Caki2 (cell line): ENCODE data around the gene LCN10. TPM values are rescaled to one million over a fixed set of nuclear protein-coding genes. Genes with fewer than 3 reads are reported as not detected.
"Not testable (repeated sequence)": the region's sequence is repeated elsewhere in the genome, so short reads cannot be mapped to it uniquely, and the experiment has no call there.

ENCODE experiments used
- DNase-seq: peaks from one replicate; pipeline ENCODE4 v3.0.0-alpha.2; 2015; ENCODE audit warnings: low read depth
- in situ Hi-C: cut with HindIII; loops from 2 replicates; pipeline ENCODE4 v1.10.0; 2016; ENCODE audit warnings: low sequenced_read_pairs, low pct_unique_long_range_greater_than_20kb, mixed read lengths
- total RNA-seq: library from RNA; depleted of rRNA; stranded (reverse); fragments of >200 nt; shearing (Covaris generic); gene quantifications from 2 replicates; pipeline ENCODE4 v1.2.3, GENCODE V29; 2014; ENCODE audit warnings: low replicate concordance

The LCN10 gene
- total RNA-seq, 1 experiment from 2014 or later: not detected

- in situ Hi-C loops: no loop called here
- DNase-seq: no peak
These were observed 29.2 kb downstream of the LCN10 start for GRCh38 chr9:136713550-136713949.

- in situ Hi-C loops: no loop called here
- no peak for DNase-seq
These were observed 29.8 kb downstream of the LCN10 start for GRCh38 chr9:136712690-136713544.

DNA sequence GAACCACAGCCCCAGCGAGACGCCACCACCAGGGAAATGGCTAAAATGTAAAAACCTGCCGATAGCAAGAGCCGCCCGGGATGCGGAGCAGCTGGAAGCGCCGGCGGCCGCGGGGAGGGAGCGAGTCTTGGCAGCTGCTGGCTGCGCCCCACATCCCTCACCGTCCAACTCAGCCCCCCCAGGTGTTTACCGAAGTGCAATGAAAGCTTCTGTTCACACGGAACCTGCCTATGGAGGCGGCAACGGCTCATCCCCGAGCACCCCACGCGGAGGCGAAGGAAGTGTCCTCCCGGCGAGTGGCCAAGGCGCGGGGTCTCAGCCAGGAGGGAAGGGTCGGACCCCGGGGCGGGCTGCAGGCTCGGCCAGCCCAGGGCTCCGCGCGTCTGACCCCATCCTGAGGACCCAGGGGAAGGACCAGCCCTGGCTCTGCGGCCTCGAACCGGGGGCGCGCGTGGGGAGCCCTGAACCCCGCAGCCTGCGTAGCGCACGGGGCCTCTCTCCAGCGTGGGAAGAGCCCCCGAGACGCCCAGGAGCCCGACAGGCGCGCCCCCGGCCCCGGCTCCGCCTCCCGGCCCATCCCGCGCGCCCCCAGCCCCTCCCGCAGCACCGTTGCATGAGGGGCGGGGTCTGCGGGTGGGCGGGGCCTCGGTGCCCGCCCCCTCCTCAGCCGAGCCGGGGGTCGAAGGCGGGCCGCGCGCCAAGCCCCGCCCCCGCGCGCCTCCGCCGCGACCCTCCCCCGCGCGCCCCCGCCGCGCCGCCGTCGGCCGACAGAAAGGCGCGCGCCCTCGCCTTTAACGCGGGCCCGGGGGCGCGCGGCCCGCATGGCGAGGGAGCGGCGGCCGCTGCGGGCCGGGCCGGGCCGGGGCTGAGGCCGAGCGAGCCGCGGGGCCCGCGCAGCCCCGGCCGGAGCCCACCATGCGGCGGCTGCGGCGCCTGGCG, 30.7 kb downstream of the LCN10 start, which contains the start of gene DIPK1B:
Gene DIPK1B (plus strand): TSS at position 822 of the 939 bp plus-strand sequence. CDS start 94 bp downstream, at position 916.
- in situ Hi-C loops: no loop called here

DNA sequence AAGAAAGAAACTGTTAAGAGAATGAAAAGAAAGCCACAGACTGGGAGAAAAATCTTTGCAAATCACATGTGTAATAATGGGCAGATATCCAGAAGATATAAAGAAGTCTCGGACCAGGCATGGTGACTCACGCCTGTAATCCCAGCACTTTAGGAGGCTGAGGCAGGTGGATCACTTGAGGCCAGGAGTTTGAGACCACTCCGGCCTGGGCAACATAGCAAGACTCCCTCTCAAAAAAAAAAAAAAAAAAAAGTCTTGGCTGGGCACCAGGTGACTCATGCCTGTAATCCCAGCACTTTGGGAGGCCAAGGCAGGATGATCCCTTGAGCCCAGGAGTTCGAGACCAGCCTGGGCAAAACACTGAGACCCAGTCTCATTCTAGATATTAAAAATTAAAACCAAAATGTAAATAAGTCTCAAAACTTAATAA, 31.5 kb downstream of the LCN10 start:
- peak; percentile 41 for DNase-seq
- in situ Hi-C loops: not testable (repeated sequence)

More for the DNA sequence above, 30.7 kb downstream of the LCN10 start, which contains the start of gene DIPK1B:
- DNase-seq: no peak

GRCh38 chr9:136710543-136710942, 32.2 kb downstream of the LCN10 start:
- DNase-seq: no peak
- in situ Hi-C loops: no loop called here

DNA sequence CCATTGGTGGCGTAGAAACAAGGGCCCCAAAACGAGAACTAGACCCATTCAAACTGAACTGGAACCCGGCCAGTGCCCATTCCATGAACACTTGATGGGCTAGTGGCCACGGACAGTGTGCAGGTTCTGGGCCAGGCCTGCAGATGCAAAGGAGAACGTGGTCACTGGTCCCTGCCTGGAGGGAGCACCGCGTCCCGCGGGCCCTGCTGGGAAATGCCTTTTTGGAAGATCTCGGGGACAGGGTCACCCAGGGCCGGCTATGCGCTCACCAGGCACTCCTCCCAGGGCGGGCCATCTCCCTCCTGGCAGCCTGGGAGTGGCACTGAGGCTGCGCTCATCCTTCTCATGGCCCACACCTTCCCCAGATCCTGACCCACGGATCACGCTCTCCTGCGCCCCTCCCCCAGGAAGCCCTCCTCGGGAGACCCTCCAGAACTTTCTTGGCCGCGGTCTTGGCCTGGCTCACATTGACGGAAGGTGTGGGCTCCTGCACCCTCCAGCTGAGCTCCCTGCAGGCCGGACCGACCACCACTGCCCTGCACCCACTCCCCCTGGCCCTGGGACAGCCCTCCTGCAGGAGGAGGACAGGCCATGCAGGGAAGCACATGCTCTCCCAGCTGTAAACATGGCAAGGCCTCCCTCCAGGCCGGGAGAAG, 33.2 kb downstream of the LCN10 start:
- DNase-seq: no peak
- in situ Hi-C loops: no loop called here

DNA sequence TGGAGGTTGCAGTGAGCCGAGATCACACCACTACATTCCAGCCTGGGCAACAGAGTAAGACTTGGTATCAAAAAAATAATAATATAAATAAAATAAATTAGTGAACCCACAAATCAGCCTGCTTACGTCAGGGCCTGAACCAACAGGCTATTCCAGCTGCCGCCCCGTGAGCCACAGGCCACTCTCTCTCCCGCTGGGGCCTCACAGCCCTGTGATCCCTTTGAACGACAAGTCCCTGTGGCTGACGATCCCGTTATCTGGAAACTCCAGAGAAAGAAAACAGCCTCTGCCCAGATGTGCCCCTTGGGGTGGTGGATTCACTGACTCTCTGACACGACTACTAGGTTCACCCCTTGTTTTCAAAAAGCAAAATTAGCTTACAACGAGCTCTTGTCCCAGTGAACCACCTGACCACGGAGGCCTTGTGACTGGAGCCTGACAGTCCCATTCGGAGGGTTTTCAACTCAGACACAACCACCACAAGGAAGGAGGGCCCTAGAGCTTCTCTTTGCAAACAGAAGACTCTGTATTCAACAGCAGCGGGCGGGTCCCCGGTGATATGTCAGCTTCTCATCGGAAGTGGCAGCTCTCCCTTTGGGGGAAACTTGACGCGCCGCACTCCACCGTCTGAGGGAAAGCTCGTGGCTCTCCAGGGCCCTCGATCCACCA, 34.8 kb downstream of the LCN10 start:
- in situ Hi-C loops: no loop called here
- DNase-seq: no peak

GRCh38 chr9:136707011-136707410, 35.7 kb downstream of the LCN10 start:
- in situ Hi-C loops: no loop called here
- DNase-seq: no peak

DNA sequence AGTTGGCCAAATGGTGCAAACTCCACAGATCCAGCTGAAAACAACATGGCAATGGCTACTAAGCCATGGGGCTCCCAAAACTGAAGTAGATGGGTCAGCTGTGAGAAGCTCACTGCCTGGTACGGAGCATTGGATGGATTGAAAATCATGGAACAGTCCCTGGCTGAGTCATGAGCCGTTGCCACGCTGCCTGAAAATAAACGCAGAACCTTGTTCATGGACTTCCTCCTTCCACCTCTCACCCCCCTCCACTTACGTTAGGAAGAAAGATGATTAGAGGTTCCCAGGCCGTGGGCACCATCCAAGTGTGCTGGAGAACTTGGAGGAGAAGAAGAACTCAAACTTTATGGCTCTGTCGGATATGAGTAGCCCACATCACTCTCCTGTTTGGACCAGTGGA, 37.2 kb downstream of the LCN10 start:
- in situ Hi-C loops: no loop called here
- DNase-seq: no peak

GRCh38 chr9:136704741-136705140, 38.0 kb downstream of the LCN10 start:
- DNase-seq, in situ Hi-C loops: not testable (repeated sequence)

- DNase-seq: no peak
- in situ Hi-C loops: no loop called here
These were observed 39.4 kb downstream of the LCN10 start for GRCh38 chr9:136703276-136703860.

DNA sequence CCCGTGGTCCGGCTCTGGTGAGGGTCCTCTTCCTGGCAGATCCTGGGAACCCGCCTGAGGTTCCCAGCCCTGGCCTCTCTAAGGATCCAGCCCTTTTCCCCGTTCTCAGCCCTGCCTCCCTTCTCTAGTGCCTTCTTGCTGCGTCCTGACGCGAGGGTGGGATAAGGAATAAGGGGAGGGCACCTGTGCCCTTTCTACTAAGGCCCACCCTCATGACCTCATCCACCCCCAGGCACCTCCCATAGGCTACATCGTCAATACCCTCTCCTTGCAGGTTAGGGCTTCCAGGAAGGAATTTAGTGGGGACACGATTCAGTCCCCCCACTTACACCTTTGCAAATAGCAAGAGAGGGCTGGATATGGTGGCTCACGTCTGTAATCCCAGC, 41.1 kb downstream of the LCN10 start:
- in situ Hi-C loops: no loop called here
- DNase-seq: no peak

DNA sequence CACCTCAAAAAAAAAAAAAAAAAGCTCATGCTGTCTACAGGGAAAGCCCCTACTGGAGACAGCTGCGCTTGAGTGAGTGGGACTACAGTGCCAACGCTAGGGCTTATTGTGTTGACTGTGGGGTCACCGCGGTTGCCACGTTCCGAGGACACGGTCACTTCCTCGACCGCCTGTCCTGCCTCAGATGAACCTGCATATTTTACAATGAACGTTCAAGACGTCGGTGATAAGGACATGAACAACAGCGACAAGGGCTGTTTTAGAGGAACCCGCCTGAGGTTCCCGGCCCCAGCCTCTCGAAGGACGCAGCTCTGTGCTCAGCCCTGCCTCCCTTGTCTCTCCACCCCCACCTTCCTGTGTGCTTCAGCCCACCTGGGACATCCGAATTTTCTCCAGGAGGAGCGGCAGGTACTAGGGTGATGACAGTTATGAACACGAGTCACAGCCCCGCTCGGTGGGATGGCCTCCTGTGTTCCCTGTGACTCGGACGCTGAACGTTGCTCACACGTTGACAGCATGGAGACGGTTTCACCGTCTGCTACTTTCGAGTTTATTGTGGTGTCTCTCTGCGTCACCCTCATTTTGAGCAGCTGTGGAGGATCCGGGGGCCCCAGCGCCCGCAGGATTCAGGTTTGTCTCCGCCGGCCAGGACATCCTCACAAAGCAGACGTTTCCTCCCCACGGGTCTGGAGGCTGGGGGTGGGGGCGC, 41.6 kb downstream of the LCN10 start:
- in situ Hi-C loops: no loop called here
- DNase-seq: peak; percentile 72

DNA sequence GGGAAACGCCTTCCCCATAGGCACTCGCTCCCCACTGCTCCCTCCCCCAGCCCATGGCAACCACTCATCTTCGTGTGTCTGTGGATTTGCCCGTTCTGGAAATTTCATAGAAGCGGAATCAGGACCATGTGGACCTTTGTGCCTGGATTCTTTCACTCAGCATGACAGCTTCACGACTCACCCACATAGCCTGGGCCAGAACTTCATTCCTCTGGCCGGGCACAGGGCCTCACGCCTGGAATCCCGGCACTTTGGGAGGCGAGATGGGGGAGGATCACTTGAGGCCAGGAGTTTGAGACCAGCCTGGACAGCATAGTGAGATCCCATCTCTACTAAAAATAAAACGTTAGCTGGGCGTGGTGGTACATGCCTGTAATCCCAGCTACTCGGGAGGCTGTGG, 42.4 kb downstream of the LCN10 start:
- no peak for DNase-seq
- in situ Hi-C loops: no loop called here

DNA sequence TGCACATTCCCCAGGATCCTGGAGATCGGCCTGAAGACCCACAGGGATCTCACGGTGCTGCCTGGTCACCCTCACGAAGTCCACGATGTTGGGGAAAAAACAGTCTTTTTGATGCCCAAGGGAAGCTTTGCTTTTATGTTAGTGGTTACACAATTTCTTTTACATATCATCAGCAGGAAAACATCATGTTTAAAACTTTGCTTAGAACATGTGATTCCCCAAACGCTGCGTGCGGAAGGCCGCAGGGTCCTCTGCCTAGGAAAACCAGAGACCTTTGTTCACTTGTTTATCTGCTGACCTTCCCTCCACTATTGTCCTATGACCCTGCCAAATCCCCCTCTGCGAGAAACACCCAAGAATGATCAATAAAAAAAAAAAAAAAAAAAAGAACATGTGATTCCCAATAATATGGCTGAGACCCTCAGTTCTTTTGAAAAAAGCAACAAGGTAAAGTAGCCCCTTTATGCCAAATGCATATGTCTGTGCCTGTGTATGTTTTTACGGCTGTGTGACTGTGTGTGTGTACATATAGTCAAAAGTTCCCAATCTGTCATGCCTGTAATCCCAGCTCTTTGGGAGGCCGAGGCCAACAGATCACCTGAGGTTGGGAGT, 44.0 kb downstream of the LCN10 start:
- no peak for DNase-seq
- in situ Hi-C loops: no loop called here

GRCh38 chr9:136697821-136698526, 44.8 kb downstream of the LCN10 start:
- DNase-seq: peak; percentile 85
- in situ Hi-C loops: no loop called here
